ENCODE results near the gene CSNK1G1. TPM values are rescaled to one million over a fixed set of nuclear protein-coding genes. Genes with fewer than 3 reads are reported as not detected.
A peak's percentile ranks its signal among the peaks of the same experiment; 100 is the strongest.

Gene CSNK1G1
- total RNA-seq, 1 donor from 2014 or later = 37.0 TPM

GRCh38 chr15:64153480-64154367, 202.2 kb downstream of the CSNK1G1 start:
- peak; percentile 58 for DNase-seq (ENCODE audit: low read depth)
- no peak overlapping the region for H3K9ac ChIP-seq (ENCODE audit: low read length)
- peaks cover 11% of the 10 kb centered on the region for H3K79me2 ChIP-seq (ENCODE audit: insufficient read depth, low read length)
- no peak overlapping the region for H2AFZ ChIP-seq (ENCODE audit: low read depth, low read length)
- Mint-ChIP-seq H3K4me1 (ENCODE audit: low read depth, unreplicated experiment) (peaks cover 13% of the 10 kb centered on the region), H3K9me3 (ENCODE audit: unreplicated experiment) (no peaks in the 10 kb centered on the region), H3K4me3 (ENCODE audit: unreplicated experiment) (peak overlapping the region; percentile 50), H3K27ac (ENCODE audit: unreplicated experiment) (peak overlapping the region; percentile 88), H3K27me3 (ENCODE audit: low read depth, unreplicated experiment) (peaks cover 9% of the 10 kb centered on the region), H3K36me3 (ENCODE audit: low read depth, unreplicated experiment) (peaks cover 12% of the 10 kb centered on the region)
- H3K4me3 ChIP-seq (ENCODE audit: insufficient read depth, low read depth, low read length) = no peak overlapping the region
- peaks cover 8% of the 10 kb centered on the region for H3K27me3 ChIP-seq (ENCODE audit: insufficient read depth, low read length)
- TF ChIP-seq EZH2 (IDR thresholded peaks at IDR 0.05; ENCODE audit: insufficient read depth, low read length) (no peak), CTCF (IDR thresholded peaks at IDR 0.05; ENCODE audit: insufficient read depth, low read depth, low read length) (peak; percentile 92)
- H3K36me3 ChIP-seq (ENCODE audit: insufficient read depth, low read length) = peaks cover 38% of the 10 kb centered on the region
- H3K9me3 ChIP-seq (ENCODE audit: insufficient read depth, low read depth, low read length) = no peaks in the 10 kb centered on the region
- no peak overlapping the region for H3K27ac ChIP-seq (ENCODE audit: low read depth, low read length)
- FAIRE-seq = no peak
- peaks cover 8% of the 10 kb centered on the region for H3K4me1 ChIP-seq (ENCODE audit: insufficient read depth, low read length)
- H4K20me1 ChIP-seq (ENCODE audit: insufficient read depth, low read length) = peaks cover 65% of the 10 kb centered on the region
- H3K4me2 ChIP-seq (ENCODE audit: low read length) = no peak overlapping the region

GRCh38 chr15:64152507-64153387, 203.2 kb downstream of the CSNK1G1 start:
- Histone ChIP-seq H2AFZ (ENCODE audit: low read depth, low read length) (no peak overlapping the region), H3K36me3 (ENCODE audit: insufficient read depth, low read length) (peaks cover 28% of the 10 kb centered on the region), H3K4me1 (ENCODE audit: insufficient read depth, low read length) (peaks cover 8% of the 10 kb centered on the region), H3K4me3 (ENCODE audit: insufficient read depth, low read depth, low read length) (no peak overlapping the region), H3K27me3 (ENCODE audit: insufficient read depth, low read length) (peaks cover 8% of the 10 kb centered on the region), H3K79me2 (ENCODE audit: insufficient read depth, low read length) (peaks cover 1% of the 10 kb centered on the region), H4K20me1 (ENCODE audit: insufficient read depth, low read length) (peaks cover 55% of the 10 kb centered on the region), H3K27ac (ENCODE audit: low read depth, low read length) (no peak overlapping the region), H3K9me3 (ENCODE audit: insufficient read depth, low read depth, low read length) (no peaks in the 10 kb centered on the region), H3K9ac (ENCODE audit: low read length) (no peak overlapping the region), H3K4me2 (ENCODE audit: low read length) (peak overlapping the region; percentile 84)
- FAIRE-seq (no peak), DNase-seq (ENCODE audit: low read depth) (no peak)
- Mint-ChIP-seq H3K9me3 (ENCODE audit: unreplicated experiment) (no peaks in the 10 kb centered on the region), H3K36me3 (ENCODE audit: low read depth, unreplicated experiment) (peaks cover 4% of the 10 kb centered on the region), H3K27ac (ENCODE audit: unreplicated experiment) (no peak overlapping the region), H3K4me1 (ENCODE audit: low read depth, unreplicated experiment) (peaks cover 4% of the 10 kb centered on the region), H3K4me3 (ENCODE audit: unreplicated experiment) (no peak overlapping the region), H3K27me3 (ENCODE audit: low read depth, unreplicated experiment) (peaks cover 9% of the 10 kb centered on the region)
- no peak for TF ChIP-seq EZH2 (IDR thresholded peaks at IDR 0.05; ENCODE audit: insufficient read depth, low read length)
- no peak for TF ChIP-seq CTCF (IDR thresholded peaks at IDR 0.05; ENCODE audit: insufficient read depth, low read depth, low read length)
